Mucosa of stomach (tissue), 1 donor: ENCODE measurements around the gene TTC39A.

Experiments used
- H3K27me3 ChIP-seq: one replicate; pipeline ENCODE4 v1.7.0; 2013; ENCODE audit warnings: mild to moderate bottlenecking, low read length; ENCODE audit not compliant: control insufficient read depth, insufficient read depth
- H3K36me3 ChIP-seq: one replicate; pipeline ENCODE4 v1.7.0; 2013; ENCODE audit warnings: low read length; ENCODE audit not compliant: control insufficient read depth, insufficient read depth
- H3K4me1 ChIP-seq: one replicate; pipeline ENCODE4 v1.7.0; 2013; ENCODE audit warnings: mild to moderate bottlenecking, low read length; ENCODE audit not compliant: control insufficient read depth, insufficient read depth
- H3K4me3 ChIP-seq: one replicate; pipeline ENCODE4 v1.7.0; 2013; ENCODE audit warnings: low read length
- H3K9ac ChIP-seq: one replicate; pipeline ENCODE4 v1.7.0; 2013; ENCODE audit warnings: mild to moderate bottlenecking, low read length, moderate library complexity
- H3K9me3 ChIP-seq: one replicate; pipeline ENCODE4 v1.7.0; 2013; ENCODE audit warnings: mild to moderate bottlenecking, low read length, moderate library complexity; ENCODE audit not compliant: control insufficient read depth
- donor health status: Pancreatic carcinoma.

TTC39A gene

GRCh38 chr1:51310871-51311613 lies 19.3 kb downstream of the TTC39A start:
- H3K27me3 ChIP-seq, result no peaks in the 10 kb centered on the region
- no peak overlapping the region for H3K4me3 ChIP-seq
- no peaks in the 10 kb centered on the region for H3K9me3 ChIP-seq
- H3K9ac ChIP-seq, result no peak overlapping the region
- peaks cover 9% of the 10 kb centered on the region for H3K36me3 ChIP-seq
- H3K4me1 ChIP-seq, result peaks cover 27% of the 10 kb centered on the region

- Histone ChIP-seq H3K36me3 (peaks cover 12% of the 10 kb centered on the region), H3K9ac (no peak overlapping the region), H3K27me3 (no peaks in the 10 kb centered on the region), H3K9me3 (no peaks in the 10 kb centered on the region), H3K4me3 (no peak overlapping the region), H3K4me1 (peaks cover 32% of the 10 kb centered on the region)
Observed at GRCh38 chr1:51309291-51309690, 21.1 kb downstream of the TTC39A start.

GRCh38 chr1:51308636-51309035 lies 21.7 kb downstream of the TTC39A start:
- no peak overlapping the region for H3K4me3 ChIP-seq
- H3K9ac ChIP-seq, result no peak overlapping the region
- peaks cover 12% of the 10 kb centered on the region for H3K36me3 ChIP-seq
- H3K27me3 ChIP-seq, result no peaks in the 10 kb centered on the region
- H3K4me1 ChIP-seq, result peaks cover 31% of the 10 kb centered on the region
- H3K9me3 ChIP-seq, result no peaks in the 10 kb centered on the region

GRCh38 chr1:51306950-51307349 lies 23.4 kb downstream of the TTC39A start:
- Histone ChIP-seq H3K27me3 (no peaks in the 10 kb centered on the region), H3K9ac (no peak overlapping the region), H3K4me1 (peaks cover 35% of the 10 kb centered on the region), H3K36me3 (peaks cover 3% of the 10 kb centered on the region), H3K9me3 (no peaks in the 10 kb centered on the region), H3K4me3 (no peak overlapping the region)

GRCh38 chr1:51305371-51305823 lies 25.0 kb downstream of the TTC39A start:
- Histone ChIP-seq H3K9me3 (no peaks in the 10 kb centered on the region), H3K36me3 (peaks cover 3% of the 10 kb centered on the region), H3K4me1 (peaks cover 35% of the 10 kb centered on the region), H3K4me3 (no peak overlapping the region), H3K9ac (no peak overlapping the region), H3K27me3 (no peaks in the 10 kb centered on the region)

- no peak overlapping the region for H3K4me3 ChIP-seq
- peaks cover 32% of the 10 kb centered on the region for H3K4me1 ChIP-seq
- no peaks in the 10 kb centered on the region for H3K9me3 ChIP-seq
- no peak overlapping the region for H3K9ac ChIP-seq
- H3K27me3 ChIP-seq, result no peaks in the 10 kb centered on the region
- H3K36me3 ChIP-seq, result peaks cover 3% of the 10 kb centered on the region
Observed at GRCh38 chr1:51304360-51304759, 26.0 kb downstream of the TTC39A start.

- peaks cover 3% of the 10 kb centered on the region for H3K36me3 ChIP-seq
- peaks cover 32% of the 10 kb centered on the region for H3K4me1 ChIP-seq
- H3K9ac ChIP-seq, result no peak overlapping the region
- no peak overlapping the region for H3K4me3 ChIP-seq
- no peaks in the 10 kb centered on the region for H3K27me3 ChIP-seq
- no peaks in the 10 kb centered on the region for H3K9me3 ChIP-seq
Observed at GRCh38 chr1:51303751-51304251, 26.6 kb downstream of the TTC39A start.

GRCh38 chr1:51303315-51303714 lies 27.0 kb downstream of the TTC39A start:
- H3K27me3 ChIP-seq, result no peaks in the 10 kb centered on the region
- H3K4me3 ChIP-seq, result no peak overlapping the region
- H3K9me3 ChIP-seq, result no peaks in the 10 kb centered on the region
- peaks cover 32% of the 10 kb centered on the region for H3K4me1 ChIP-seq
- peaks cover 3% of the 10 kb centered on the region for H3K36me3 ChIP-seq
- H3K9ac ChIP-seq, result no peak overlapping the region

- Histone ChIP-seq H3K9me3 (no peaks in the 10 kb centered on the region), H3K9ac (no peak overlapping the region), H3K4me1 (peaks cover 37% of the 10 kb centered on the region), H3K4me3 (no peak overlapping the region), H3K27me3 (no peaks in the 10 kb centered on the region), H3K36me3 (peaks cover 3% of the 10 kb centered on the region)
Observed at GRCh38 chr1:51302746-51303145, 27.6 kb downstream of the TTC39A start.

- no peaks in the 10 kb centered on the region for H3K27me3 ChIP-seq
- H3K9me3 ChIP-seq, result no peaks in the 10 kb centered on the region
- H3K4me3 ChIP-seq, result no peak overlapping the region
- peaks cover 41% of the 10 kb centered on the region for H3K4me1 ChIP-seq
- H3K9ac ChIP-seq, result no peak overlapping the region
- H3K36me3 ChIP-seq, result peaks cover 3% of the 10 kb centered on the region
Observed at GRCh38 chr1:51302270-51302669, 28.1 kb downstream of the TTC39A start.

- Histone ChIP-seq H3K4me1 (peaks cover 45% of the 10 kb centered on the region), H3K9ac (no peak overlapping the region), H3K36me3 (peaks cover 3% of the 10 kb centered on the region), H3K4me3 (no peak overlapping the region), H3K9me3 (no peaks in the 10 kb centered on the region), H3K27me3 (no peaks in the 10 kb centered on the region)
Observed at GRCh38 chr1:51301844-51302162, 28.6 kb downstream of the TTC39A start.

- Histone ChIP-seq H3K4me1 (peaks cover 49% of the 10 kb centered on the region), H3K27me3 (no peaks in the 10 kb centered on the region), H3K4me3 (no peak overlapping the region), H3K36me3 (peaks cover 3% of the 10 kb centered on the region), H3K9ac (no peak overlapping the region), H3K9me3 (no peaks in the 10 kb centered on the region)
Observed at GRCh38 chr1:51301152-51301843, 29.1 kb downstream of the TTC39A start.
